Ovary (tissue), 9 donors: Measurements from ENCODE around the gene GMPS. TPM values are rescaled to one million over a fixed set of nuclear protein-coding genes. Genes with fewer than 3 reads are reported as not detected.

ENCODE experiments used
- DNase-seq, 5 donors: peaks; one replicate each; pipeline ENCODE4 v3.0.0-alpha.2; 2019 to 2020
- H3K27ac ChIP-seq, 2 donors: fragments of 200-600 bp; one replicate each; pipeline versions ENCODE4 v1.5.1 to v1.8.0; 2019 to 2022
- H3K27me3 ChIP-seq: fragments of 200-600 bp; one replicate; pipeline ENCODE4 v1.8.0; 2022
- H3K36me3 ChIP-seq: fragments of 200-600 bp; sonication (generic); one replicate; pipeline ENCODE4 v1.5.1; 2019
- H3K4me1 ChIP-seq: one replicate; pipeline ENCODE4 v1.8.1; 2013; ENCODE audit warnings: mild to moderate bottlenecking, moderate library complexity; ENCODE audit not compliant: insufficient read depth
- H3K4me3 ChIP-seq: fragments of 200-600 bp; sonication (generic); one replicate; pipeline ENCODE4 v1.5.1; 2017
- H3K9me3 ChIP-seq, 2 donors: fragments of 200-600 bp in 1 of 2; sonication (generic) in 1 of 2; one replicate each; pipeline versions ENCODE4 v1.5.1 to v1.8.1; 2013 to 2019; ENCODE audit warnings: mild to moderate bottlenecking in 1 of 2, moderate library complexity in 1 of 2
- CTCF ChIP-seq, 3 donors: fragments of 450-650 bp in 2 of 3; fragments of 200-600 bp in 1 of 3; IDR thresholded peaks; one replicate each; pipeline versions ENCODE4 v1.5.1 to v1.8.0; 2016 to 2022; ENCODE audit warnings: antibody characterized with exemption in 3 of 3, mild to moderate bottlenecking in 1 of 3
- EP300 ChIP-seq: sonication (generic); formaldehyde crosslinking; IDR thresholded peaks from one replicate; pipeline ENCODE4 v1.6.1; 2017; ENCODE audit warnings: antibody characterized with exemption
- POLR2A ChIP-seq: fragments of 450-650 bp; IDR thresholded peaks from one replicate; pipeline ENCODE4 v1.6.1; 2017; ENCODE audit warnings: antibody characterized with exemption, mild to moderate bottlenecking, moderate library complexity
- WGBS, 3 donors: extraction: QIAGEN DNeasy Blood & Tissue Kit in 1 of 3; methylation state at CpG; one replicate each; pipeline versions ENCODE4 v1.1.5 to v1.1.7; 2013 to 2017; 5-methylcytosine and 5-hydroxymethylcytosine counted together
- intact Hi-C, 4 donors: fragments of 100-400 bp; cut with DNase I; formaldehyde crosslinking; loops; one replicate each; pipeline versions ENCODE4 v1.11.0 to v1.15.1; 2022 to 2023
- polyA plus RNA-seq, 2 donors: library from polyadenylated mRNA; stranded (reverse); fragments of 200-250 nt in 1 of 2; fragments of 350-450 nt in 1 of 2; fragmentation: Illumina TruSeq in 1 of 2; extraction: RNeasy Lipid Tissue Mini Kit (QIAGEN cat#74804) in 1 of 2; gene quantifications; one replicate each; pipeline ENCODE4 v1.2.3, GENCODE V29; 2013 to 2014
- total RNA-seq, 7 donors: library from RNA; depleted of rRNA in 2 of 7; stranded (reverse); fragments of >200 nt in 2 of 7; fragmentation: NEBNext Ultra II Directional in 3 of 7; extraction: Animal tissue kit (Norgen Biotek cat#: 25700) in 3 of 7; gene quantifications; one replicate each; pipeline versions ENCODE4 v1.1.0 to v1.2.4, GENCODE V29; 2016 to 2023
- donor health status: DM: no; HTN: no; CAD: no; lungs with moderate emphysema.
- donor health status: DM: no; HTN: no; CAD: no.
- donor health status: Bipolar disorder and iron deficiency.
- donor health status: DM: yes; HTN: yes; CAD: no.
- donor health status: DM: no; HTN: no; CAD: no.
- donor health status: DM: yes; HTN: yes; CAD: no.

Gene GMPS
- total and polyA plus RNA-seq, 9 donors: 16.2 to 62.1 (median 48.8) TPM

DNA sequence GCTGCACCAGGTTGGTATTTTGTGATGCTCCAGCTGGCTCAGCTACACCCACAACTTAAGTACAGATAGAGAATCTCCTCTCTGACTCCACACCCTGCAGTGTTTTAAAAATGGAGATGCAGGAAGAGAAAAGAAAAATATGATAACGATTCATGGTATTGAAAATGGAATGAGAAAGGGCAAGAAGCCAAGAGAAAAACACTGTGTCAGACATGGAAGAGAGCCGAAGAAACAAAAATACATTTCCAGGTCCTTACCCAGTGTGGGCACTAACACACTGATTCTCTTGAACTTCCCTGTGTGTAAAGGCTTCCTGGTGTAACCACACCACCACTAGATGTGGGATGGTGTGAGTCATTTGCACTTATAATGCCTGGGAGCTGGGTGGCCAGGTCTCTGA lies 93.1 kb downstream of the GMPS start:
- no peak for TF ChIP-seq EP300
- no peak for TF ChIP-seq POLR2A
- no peak for TF ChIP-seq CTCF (IDR thresholded peaks at IDR 0.05)
- no peak for DNase-seq
- Histone ChIP-seq H3K27me3 (no peaks in the 10 kb centered on the region), H3K36me3 (no peaks in the 10 kb centered on the region), H3K4me3 (no peak overlapping the region), H3K27ac (no peak overlapping the region), H3K4me1 (no peaks in the 10 kb centered on the region), H3K9me3 (no peaks in the 10 kb centered on the region)
- intact Hi-C loops: no loop called here
- WGBS, 3 donors: 41 to 60% (median 42%) methylated on average over 2 of the region's 2 CpGs

DNA sequence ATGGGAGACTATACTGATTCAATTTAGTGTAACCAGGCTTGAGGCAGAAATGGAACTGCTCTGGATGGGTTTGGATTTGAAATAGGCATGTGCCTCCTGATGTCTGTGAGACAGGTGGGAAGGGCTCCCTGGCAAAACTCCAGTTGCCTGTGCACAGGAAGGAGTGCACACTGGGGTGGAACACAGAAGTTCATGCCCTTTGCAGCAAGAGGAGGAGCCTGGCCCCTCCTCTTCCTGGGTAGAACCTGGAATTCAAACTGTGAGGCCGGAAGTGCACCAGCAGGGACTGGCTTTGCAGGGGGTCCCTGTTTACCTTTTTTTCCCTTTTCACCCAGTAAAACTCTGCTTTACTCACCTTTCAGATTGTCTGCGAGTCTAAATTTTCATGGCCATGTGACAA lies 99.9 kb downstream of the GMPS start:
- H3K9me3 ChIP-seq: no peaks in the 10 kb centered on the region
- 85 to 90% (median 87%) methylated on average over 2 of the region's 2 CpGs for WGBS, 3 donors
- no peak for DNase-seq
- no peak overlapping the region for H3K4me3 ChIP-seq
- intact Hi-C loops: no loop called here
- H3K36me3 ChIP-seq: no peaks in the 10 kb centered on the region
- no peaks in the 10 kb centered on the region for H3K27me3 ChIP-seq
- no peaks in the 10 kb centered on the region for H3K4me1 ChIP-seq
- H3K27ac ChIP-seq: no peak overlapping the region
- TF ChIP-seq CTCF (IDR thresholded peaks at IDR 0.05) (no peak), POLR2A (no peak), EP300 (no peak)

DNA sequence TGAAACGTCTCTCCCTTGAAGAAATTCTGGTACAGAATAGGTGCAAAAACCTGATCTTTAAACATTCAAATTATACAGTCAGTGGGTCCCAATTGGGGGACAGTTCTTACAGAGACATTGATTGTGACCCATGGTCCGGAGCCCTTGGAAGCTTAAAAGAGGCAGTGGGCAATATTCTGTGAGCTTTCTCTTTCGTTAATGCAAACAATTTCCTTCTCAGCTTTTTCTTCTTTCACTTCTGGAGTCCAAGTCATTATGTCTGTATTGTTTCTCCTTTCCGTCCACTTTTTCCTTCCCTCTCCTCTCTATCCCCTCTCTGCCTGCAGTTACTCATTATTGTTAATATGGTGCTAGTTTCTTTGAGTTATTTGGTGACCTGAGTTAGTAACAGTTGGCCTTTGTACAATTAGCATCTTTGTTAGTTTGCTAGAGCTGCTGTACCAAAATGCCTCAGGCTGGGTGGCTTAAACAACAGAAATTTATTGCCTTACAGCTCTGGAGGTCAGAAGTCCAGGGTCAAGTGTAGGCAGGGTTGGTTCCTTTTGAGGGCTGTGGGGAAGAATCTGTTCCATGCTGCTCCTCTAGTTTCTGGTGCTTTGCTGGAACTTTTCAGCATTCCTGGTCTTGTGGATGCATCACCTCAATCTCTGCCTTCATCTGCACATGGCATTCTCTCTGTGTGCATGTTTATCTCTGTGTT lies 102.6 kb downstream of the GMPS start:
- intact Hi-C loops: no loop called here
- no peaks in the 10 kb centered on the region for H3K27me3 ChIP-seq
- no peak overlapping the region for H3K27ac ChIP-seq
- no peak for TF ChIP-seq EP300
- TF ChIP-seq CTCF (IDR thresholded peaks at IDR 0.05): no peak
- no peak for TF ChIP-seq POLR2A
- H3K9me3 ChIP-seq: no peaks in the 10 kb centered on the region
- 82 to 88% (median 83%) methylated on average over 4 of the region's 4 CpGs for WGBS, 3 donors
- no peak overlapping the region for H3K4me3 ChIP-seq
- no peak for DNase-seq
- no peaks in the 10 kb centered on the region for H3K4me1 ChIP-seq
- H3K36me3 ChIP-seq: no peaks in the 10 kb centered on the region

- no peak overlapping the region for H3K27ac ChIP-seq
- no peak for DNase-seq
- H3K27me3 ChIP-seq: no peaks in the 10 kb centered on the region
- no peaks in the 10 kb centered on the region for H3K9me3 ChIP-seq
- TF ChIP-seq POLR2A (no peak), EP300 (no peak), CTCF (IDR thresholded peaks at IDR 0.05) (no peak)
- WGBS, 3 donors: 66 to 76% (median 70%) methylated on average over 3 of the region's 3 CpGs
- H3K4me3 ChIP-seq: no peak overlapping the region
- no peaks in the 10 kb centered on the region for H3K36me3 ChIP-seq
- intact Hi-C loops: no loop called here
- H3K4me1 ChIP-seq: no peaks in the 10 kb centered on the region
Observed at GRCh38 chr3:155978324-155978723, 107.9 kb downstream of the GMPS start.
